NK-92 treated with Interleukin-12 subunit alpha and Interleukin-12 subunit beta, amount 100 ng/mL, for 24 hours (cell line): ENCODE measurements around the gene AAMP.
"Not testable (repeated sequence)": the region's sequence is repeated elsewhere in the genome, so short reads cannot be mapped to it uniquely, and the experiment has no call there.

Experiments used
- DNase-seq: peaks from one replicate; lab custom pipeline; 2025; lab: John Stamatoyannopoulos, UW

AAMP gene

GRCh38 chr2:218269900-218270720, at the start of gene AAMP, which contains the start of gene PNKD:
Gene AAMP, minus strand, starts transcription at chr2:218270137. Its CDS starts 51 bp downstream, at chr2:218270086.
Gene PNKD, plus strand, starts transcription at chr2:218270519. Its CDS starts 17 bp downstream, at chr2:218270536.
- DNase-seq, result peak; percentile 99

- DNase-seq, result no peak
Measured at GRCh38 chr2:218318241-218318640, 48.3 kb upstream of the AAMP start.

- DNase-seq, result no peak
Measured at GRCh38 chr2:218317835-218318234, 47.9 kb upstream of the AAMP start.

- DNase-seq, result no peak
Measured at GRCh38 chr2:218317303-218317630, 47.3 kb upstream of the AAMP start.

- DNase-seq, result no peak
Measured at GRCh38 chr2:218315397-218315796, 45.5 kb upstream of the AAMP start.

GRCh38 chr2:218314764-218315163, 44.8 kb upstream of the AAMP start:
- DNase-seq, result not testable (repeated sequence)

GRCh38 chr2:218313356-218313755, 43.4 kb upstream of the AAMP start:
- no peak for DNase-seq

GRCh38 chr2:218312267-218312756, 42.4 kb upstream of the AAMP start:
- no peak for DNase-seq

- DNase-seq, result not testable (repeated sequence)
Measured at GRCh38 chr2:218311541-218312266, 41.8 kb upstream of the AAMP start.

GRCh38 chr2:218310853-218311540, 41.1 kb upstream of the AAMP start:
- no peak for DNase-seq

- no peak for DNase-seq
Measured at GRCh38 chr2:218307415-218308090, 37.6 kb upstream of the AAMP start.

- DNase-seq, result no peak
Measured at GRCh38 chr2:218306184-218306920, 36.4 kb upstream of the AAMP start.

GRCh38 chr2:218305383-218305782, 35.4 kb upstream of the AAMP start:
- no peak for DNase-seq

GRCh38 chr2:218301176-218301819, 31.4 kb upstream of the AAMP start:
- DNase-seq, result peak; percentile 65

- DNase-seq, result no peak
Measured at GRCh38 chr2:218300141-218300540, 30.2 kb upstream of the AAMP start.

GRCh38 chr2:218298314-218298875, 28.5 kb upstream of the AAMP start:
- DNase-seq, result no peak

GRCh38 chr2:218296847-218297246, 26.9 kb upstream of the AAMP start:
- DNase-seq, result no peak

GRCh38 chr2:218296200-218296599, 26.3 kb upstream of the AAMP start:
- no peak for DNase-seq

GRCh38 chr2:218295029-218295428, 25.1 kb upstream of the AAMP start:
- no peak for DNase-seq

GRCh38 chr2:218294430-218295022, 24.6 kb upstream of the AAMP start:
- DNase-seq, result no peak
